Measurements from ENCODE around the gene CCNA2.

The CCNA2 gene

DNA sequence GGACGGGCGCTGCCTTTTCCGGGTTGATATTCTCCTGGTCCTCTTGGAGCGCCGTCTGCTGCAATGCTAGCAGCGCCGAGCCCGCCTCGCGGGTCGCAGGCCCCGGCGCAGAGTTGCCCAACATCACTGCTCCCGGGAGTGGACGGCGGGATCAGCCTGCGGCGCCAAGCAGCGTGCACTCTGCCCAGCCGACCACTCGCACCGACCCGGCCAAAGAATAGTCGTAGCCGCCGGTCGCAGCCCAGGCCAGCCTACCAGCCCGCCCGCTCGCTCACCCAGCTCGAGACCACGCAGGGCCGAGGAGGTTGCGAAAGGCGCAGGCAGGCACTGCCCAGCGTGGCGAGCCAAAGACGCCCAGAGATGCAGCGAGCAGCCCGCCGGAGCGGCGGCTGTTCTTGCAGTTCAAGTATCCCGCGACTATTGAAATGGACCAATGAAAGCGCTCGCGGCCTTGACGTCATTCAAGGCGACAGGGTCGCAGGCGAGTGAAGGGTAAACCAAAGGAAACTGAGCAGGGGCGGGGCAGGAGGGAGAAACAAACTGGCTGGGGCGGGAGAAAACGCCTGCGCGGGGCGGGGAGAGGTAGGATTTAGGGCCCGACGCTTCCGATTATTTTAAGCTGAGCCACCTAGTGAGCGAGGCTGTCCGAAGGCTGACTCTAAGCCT is at the start of gene CCNA2:
CCNA2 (minus strand) TSS at position 379 of the 666 bp plus-strand sequence; CDS start at position 124, 255 bp downstream.
- peak; percentile 97 to 98 (median 98) for DNase-seq

DNA sequence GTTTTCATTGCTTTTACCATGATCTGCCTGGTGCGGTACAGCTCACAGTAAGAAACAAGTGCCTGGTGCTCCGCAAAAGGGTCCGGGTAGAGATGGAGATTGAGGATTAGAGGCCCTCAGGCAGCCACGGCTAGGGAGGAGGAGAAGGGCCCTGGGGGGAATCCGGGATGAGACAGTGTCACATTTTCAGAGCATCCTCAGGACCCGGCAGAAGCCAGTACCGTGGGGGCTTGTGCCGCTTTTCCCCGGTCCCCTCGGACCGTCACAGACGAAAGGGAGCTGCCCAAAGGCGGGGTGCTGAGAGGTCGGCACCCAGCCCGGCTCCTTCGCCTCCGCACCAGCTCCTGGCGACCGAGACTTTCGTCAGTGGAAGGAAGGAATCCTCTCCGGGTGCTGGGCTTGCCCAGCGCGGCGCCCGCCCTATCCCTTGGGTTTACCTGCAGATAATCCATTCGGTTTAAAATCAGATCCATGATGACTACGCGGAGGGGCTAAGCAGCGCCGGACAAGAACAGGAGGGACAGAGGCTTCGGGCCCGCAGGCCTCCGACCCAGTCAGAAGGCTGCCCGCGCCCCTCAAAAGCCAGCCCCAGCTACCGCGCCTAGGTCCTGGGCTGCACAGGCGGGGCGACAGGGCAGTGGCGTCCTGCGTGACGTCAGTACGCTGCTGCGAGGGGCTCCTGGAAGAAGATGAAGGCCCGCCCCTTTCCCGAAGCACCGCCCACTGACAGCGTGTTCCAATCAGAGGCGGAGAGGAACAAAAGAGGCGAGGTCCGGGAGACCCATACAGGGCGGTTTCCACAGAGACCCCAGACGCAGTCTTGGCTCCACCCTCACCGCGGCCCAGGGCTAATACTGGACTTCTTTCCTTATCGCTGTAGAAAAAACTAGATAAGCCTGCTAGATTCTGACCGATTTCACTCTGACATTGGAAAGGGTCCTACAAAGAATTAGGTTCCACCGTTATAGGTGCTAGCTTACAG is 46.4 kb upstream of the CCNA2 start, which contains the start of gene BBS7:
BBS7 (minus strand) TSS at position 634 of the 982 bp plus-strand sequence; CDS start at position 473, 161 bp downstream.
- peak; percentile 96 to 97 (median 96) for DNase-seq

DNA sequence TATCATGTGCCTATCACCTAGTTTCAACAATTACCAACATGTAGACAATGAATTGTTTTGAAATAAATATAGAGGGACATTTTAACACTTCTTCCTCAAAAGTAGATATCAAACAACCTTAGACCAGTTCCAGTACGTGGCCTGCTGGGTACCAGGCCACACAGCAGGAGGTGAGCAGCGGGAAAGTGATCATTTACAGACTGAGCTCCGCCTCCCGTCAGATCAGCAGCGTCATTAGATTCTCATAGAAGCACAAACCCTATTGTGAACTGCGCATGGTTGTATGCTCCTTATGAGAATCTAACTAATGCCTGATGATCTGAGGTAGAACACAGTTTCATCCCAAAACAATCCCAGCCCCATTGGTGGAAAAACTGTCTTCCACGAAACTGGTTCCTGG is 40.1 kb upstream of the CCNA2 start:
- no peak for DNase-seq

DNA sequence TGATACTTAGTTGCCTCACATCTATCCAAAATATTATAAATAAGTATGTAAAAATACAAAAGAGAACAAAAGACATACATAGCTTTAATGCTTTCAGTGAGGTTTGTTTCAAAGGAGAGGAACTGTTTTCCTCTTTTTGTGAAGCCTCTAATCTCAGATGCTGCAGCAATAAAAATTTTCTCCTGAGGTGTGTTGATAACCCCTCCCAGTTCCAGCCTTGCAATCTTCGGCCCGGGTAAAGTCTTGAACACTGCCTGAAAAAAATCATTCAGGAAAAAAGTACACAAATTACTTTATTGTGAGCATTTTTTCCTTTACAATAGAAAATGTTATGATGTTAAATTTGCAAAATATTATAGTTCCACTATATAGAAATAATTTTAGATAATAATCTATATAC is 37.7 kb upstream of the CCNA2 start:
- no peak for DNase-seq

DNA sequence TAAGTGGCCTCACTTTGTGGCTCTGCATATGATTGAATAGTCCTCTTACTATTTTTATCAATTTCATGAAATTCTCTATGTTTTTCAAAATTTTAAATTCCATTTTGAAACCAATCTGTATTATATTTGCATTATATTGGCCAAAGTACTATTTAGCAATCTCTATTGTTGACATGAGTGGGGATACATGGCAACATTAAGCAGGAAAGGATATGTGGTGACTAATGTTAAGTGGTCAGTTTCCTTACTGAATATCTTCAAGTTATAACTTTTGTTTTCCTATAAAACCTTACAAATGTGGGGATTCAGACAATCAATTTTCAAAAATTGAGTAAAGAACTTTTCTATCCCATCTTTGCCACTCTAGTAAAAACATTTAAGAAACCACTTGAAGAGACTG is 36.4 kb upstream of the CCNA2 start:
- DNase-seq, result no peak

DNA sequence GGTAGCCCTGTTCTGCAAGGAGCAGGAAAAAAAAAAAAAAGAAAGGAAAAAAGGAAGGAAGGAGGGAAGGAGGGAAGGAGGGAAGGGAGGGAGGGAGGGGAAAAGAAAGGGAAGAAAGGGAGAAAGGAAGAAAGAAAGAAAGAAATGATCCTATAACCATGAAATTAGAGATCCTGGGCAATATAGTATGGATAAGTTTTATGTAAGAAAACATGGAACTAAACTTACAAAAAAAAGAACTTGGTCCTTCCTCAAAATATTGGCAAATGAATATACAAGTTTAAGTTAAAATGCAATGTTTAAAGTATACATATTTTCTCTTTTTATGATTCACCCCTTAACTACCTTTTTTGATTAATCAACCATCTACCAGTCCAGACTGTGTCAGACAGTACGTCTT is 27.7 kb upstream of the CCNA2 start:
- DNase-seq, result no peak

DNA sequence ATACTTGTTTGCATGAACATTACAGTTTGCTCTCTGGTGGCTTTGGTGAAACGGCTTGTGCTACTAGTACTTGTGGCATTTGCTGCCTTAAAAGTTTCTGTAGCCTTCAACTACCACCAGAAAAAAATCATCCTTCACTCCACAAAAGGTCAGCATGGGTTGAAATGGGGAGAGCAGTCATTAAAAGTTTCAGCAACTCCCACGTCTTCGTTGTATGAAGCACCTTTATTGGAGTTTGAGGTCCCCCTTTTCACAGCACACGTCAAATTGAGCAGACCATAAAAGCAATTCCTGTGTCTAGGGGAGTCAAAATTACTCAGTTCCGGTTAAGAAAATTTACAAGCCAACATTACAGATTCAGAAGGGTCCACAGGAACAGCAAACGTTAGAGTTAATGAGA is 23.0 kb upstream of the CCNA2 start:
- no peak for DNase-seq

DNA sequence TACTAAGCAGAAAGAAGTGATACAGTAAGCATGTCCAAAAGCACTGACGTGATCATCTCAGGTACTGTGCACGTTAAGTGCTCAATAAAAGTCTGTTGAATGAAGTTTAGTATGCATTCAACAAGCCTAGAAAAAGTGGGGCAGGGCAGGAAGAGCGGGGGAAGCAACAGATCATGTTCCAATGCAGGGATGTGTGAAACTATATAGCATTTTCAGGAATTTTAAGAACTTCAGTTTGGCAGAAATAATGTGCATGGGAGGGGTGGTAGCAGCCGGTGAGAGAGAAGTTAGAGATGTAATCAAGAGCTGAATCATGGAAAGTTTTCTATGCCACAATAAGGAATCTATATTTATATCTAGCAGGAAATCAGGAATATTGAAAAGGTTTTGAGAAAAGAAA is 19.2 kb upstream of the CCNA2 start:
- no peak for DNase-seq

DNA sequence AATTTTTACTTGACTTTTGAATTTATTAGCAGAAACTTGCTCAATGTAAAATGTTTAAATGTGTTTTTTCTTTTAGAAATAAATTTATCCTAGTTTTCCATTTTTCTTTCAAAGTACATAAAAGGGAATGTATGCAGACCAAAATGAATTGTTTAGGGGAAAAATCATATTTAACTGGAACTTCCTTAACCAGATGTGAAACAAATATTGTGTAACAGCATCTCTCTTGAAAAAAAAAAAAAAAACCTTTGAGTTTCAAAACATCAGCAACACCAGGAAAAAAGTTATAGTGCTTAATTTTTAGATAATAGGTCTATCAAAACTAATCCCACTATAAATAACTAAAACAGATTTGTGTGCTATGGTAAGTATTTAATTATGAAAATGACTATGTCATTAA is 14.5 kb upstream of the CCNA2 start:
- DNase-seq, result peak; percentile 6 to 38 (median 28)

DNA sequence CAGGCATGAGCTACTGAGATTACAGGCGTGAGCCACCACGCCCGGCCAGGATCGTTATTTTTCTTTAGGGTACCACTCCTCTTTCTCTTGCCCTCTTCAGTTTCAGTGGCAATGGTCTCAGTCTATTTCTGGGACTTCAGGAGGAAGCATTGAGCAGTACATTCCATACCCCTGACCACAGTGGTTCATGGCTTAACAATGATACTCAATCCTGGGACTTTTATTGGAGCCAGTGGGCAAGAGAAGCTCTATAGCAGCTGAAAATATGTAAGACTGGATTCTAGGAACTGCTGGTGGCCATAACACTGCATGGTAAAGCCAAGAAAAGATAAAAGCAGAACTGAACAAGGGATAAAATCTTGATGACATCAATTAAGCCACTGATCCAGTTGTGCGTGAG is 5.8 kb upstream of the CCNA2 start:
- no peak for DNase-seq

DNA sequence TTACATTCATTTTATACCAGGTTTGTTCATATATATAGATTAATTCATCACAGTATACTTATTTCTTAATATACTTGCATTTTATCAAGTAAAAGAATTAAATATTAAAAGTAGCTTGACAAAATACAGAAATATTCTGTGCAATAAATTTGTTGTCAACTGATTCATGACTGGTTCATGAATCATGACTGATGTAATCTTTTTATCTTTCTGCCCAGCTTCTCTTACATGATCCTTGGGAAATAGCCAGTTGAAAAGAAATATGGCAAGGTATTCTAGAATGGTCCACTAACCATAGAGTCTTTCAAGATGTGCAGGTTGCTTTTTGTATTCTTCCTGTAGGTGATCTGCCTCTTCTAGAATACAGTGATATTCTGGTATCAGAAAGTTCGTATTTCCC is 4.2 kb upstream of the CCNA2 start:
- peak in 2 of 3 donors; percentile 14 to 43 for DNase-seq

DNA sequence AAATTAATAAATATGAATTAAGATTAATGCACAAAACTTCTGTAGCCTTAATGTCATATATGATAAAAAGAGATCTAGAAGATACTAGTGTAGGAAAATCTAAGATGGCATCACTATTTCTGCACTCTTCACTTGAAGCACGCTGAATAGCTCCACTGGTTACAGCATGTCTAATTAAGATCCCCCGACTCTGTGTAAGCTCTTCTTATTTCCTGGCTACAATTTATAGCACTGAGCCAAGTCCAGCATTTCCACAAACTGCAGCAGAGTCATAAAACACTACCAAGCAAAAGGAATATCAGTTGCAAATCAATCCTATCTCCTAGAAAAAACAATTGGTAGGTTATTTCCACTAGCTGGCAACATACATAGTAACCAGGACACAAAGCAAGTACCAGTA is 1.3 kb upstream of the CCNA2 start:
- no peak for DNase-seq

DNA sequence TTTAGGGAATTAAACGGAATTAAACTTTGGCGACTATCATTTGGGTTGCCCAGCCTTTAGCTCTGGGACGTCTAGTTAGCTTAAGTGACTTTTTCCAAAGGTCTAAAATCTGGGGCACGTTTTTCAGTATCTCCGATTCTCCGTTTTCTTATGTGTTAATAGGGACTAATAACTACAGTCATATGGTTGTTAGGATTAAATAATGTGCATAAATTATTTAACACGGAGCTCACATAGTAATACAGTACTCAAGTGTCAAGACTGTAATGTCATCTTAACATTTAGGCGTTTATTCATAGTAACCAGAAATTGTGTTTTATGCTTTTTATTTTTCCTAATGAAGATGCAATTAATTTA is 466 bp upstream of the CCNA2 start:
- DNase-seq, result no peak

DNA sequence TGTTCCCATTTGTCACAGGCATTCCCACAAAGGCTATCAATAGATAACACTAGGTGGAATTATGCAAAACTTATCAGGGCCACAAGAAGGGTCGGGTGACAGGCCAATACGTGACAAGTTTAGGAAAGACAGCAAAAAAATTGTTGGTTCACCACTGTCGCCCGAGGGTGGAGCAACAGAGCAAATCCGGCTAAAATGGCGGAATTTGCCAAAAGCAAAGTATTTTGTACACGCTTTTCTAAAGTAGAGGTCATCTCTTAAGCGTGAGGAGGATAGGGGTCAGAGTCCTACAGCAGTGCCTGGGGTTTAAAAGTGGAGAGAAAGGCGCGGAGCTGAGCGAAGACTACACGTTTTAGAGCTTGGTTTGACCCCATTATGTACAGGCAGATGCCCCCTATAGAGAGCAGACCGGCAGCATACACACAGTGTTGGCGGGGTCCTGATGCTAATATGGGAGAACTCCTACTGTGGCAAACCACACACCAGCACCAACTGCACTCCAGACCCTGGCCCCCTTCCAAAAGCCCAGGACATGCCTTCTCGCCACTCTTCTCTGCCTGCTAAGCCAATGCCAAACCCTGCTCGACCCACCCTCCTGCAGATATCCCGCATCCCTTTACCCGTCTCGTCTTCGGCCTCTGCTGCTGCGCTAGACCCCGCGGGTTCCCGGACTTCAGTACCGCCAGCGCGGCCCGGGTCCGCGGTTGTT is 733 bp downstream of the CCNA2 start:
- DNase-seq, result peak; percentile 41 to 52 (median 52)

DNA sequence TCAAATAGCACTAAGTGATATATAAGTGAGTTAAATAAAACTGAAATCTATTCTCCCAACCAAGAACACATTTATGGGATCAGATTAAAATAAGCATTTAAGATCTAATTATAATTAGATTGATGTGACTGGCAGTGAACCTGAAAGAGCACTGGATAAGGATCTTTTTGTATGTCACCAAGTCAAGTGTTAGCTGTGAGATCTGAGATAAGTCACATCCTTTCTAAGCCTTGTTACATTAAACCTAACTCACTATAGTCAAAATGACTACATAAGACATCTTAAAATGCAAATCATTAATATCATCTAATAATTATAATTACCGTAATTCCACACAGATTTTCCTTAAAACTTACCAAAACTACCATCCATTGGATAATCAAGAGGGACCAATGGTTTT is 1.6 kb downstream of the CCNA2 start:
- no peak for DNase-seq

DNA sequence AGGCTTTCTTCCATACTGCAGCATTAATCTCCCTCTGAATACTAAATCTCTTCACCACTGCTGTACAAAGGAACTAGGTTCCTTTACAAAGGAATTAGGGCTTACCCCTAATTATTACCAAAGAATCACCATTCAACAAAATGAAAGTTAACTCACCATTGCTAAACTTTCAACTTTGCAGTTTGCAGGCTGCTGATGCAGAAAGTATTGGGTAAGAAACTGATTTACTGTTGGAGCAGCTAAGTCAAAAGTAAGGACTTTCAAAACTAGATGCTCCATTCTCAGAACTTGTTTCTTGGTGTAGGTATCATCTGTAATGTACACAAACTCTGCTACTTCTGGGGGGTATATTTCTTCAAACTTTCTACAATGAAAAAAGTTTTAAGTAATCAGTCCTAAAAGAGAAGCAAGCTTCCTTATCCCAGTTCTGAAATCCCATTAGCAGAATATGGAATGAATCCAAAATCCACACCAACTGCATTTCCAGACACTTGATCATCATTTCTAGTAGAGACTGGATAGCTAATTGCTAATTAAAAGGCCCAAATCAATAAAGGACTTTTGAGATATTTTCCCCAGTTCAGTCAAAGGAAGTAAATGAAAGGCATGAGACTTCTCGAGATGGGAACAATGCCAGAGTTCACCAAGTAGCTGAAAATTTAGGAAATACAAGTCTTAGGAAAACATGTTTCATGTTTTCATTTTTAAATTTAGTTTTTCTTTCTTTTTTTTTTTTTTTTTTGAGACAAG is 4.3 kb downstream of the CCNA2 start:
- no peak for DNase-seq

DNA sequence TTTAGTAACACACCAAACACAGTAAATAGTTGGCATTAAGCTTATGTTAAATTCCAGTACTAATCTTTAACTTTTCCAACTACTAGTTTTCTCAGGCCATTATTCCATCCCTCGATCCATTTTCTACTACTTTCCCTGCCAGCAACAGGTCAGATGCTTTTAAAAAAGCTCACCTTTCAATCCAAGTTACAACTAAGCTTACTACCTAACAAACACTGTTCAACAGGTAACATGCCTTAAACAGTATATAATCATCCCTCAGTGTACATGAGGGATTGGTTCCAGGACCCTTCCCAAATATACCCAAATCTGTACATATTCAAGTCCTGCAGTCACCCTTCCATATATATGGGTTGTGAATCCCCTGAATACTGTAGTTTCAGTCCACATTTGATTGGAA is 5.5 kb downstream of the CCNA2 start:
- no peak for DNase-seq

DNA sequence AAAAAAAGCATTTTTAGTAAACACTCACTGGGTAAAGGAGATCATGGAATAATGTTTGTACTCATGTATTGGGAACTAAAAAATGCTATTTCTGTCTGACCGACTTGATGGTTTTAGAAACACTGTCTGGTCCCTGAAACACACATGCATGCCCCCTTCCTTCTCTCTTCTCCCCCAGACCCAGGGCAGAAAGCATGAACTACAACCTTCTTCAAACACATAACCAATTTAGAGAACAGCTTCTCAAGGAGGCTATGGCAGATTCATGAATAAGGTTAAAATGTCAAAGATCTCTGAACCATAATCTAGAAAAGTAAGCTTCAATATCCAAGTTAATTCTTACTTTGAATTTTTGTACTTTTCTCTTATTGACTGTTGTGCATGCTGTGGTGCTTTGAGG is 6.0 kb downstream of the CCNA2 start:
- DNase-seq, result no peak

DNA sequence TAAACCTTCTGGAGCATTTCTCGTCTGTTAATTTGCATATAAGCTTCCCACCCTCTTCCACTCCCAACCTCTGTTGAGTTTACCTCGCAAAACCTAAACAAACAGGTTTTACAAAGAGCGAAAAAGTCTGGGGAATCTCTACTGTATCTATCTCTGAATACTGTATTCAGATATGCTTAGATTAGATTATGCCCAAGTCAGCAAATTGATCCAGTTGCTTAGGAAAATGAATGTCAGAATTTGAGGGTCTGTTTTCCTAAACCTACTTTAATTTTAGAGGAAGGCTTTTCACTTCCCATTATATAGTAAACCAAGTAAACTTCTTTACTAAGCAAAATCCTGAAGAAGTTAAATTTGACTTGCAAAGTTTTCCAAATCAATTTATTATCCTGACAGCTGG is 6.7 kb downstream of the CCNA2 start:
- no peak for DNase-seq

DNA sequence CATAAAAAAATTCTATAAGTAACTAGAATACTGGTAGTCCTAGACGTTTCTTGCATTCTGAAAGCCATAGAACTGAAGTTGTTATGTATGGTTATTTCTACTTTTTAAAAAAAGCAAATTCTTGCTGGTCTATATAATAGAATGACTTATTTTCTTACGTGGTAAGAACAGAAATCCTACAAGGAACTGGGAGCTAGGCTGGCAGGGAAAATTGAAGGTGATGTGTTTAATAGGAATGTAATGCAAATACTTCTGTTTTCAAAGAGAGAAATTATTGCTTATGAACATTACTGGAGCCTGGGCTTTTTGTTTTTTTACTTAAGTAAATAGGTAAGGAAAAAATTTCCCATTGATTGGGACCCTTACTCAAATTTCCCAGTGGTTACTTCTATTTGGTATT is 8.9 kb downstream of the CCNA2 start:
- no peak for DNase-seq

DNA sequence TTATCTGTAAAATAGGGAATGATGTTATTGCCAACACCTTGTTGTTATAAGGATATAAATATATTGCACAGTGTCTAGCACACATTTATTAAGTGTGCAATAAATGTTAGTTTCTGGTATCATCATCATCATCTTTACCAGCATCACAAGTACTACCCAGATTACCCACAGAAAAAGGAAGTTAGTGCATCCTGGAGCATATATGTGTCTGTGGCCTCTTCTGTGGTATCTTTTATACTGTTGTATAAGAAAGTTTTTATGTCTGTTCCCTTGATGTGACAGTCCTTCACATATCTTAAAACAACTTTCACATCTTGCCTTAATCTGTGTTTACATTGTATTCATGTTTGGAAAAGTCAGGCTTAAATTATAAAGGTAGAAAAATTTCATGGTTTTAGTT is 12.6 kb downstream of the CCNA2 start:
- DNase-seq, result no peak

DNA sequence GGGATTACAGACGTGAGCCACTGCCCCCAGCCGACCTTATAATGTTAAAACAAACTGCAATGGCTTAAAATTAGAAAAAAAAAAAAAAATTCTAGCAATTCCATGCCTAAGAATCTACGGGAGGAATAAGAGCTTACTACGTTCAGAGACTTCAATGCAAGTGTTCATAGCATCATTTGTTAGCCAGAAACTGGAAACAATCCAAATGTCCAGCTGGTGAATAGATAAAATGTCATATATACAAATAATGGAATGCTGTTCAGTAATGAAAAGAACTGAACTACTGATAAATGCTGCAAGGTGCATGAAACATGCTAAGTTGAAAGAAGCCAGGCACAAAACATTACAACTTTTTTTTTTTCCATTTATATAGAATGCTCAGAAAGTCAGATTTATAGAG is 17.3 kb downstream of the CCNA2 start:
- no peak for DNase-seq

DNA sequence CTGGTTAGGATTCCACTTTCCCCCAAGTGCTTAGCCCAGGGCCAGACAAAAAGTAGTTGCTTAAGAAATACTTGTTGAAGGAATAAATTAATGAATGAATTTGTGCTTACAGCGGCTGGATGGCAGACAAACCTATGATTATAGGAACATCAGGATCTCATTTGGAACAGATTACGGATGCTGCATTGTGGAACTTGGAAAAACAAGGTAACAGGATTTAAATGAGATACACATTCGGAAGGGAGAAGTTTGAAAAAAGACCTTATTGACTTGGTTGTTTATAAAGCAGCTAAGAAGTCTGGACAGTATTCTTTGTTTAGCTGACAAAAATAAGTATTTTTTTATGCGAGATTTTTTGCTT is 22.0 kb downstream of the CCNA2 start:
- no peak for DNase-seq

Data from suppressor macrophage treated with lipopolysaccharide for 1 hour (primary cell).